K562 (cell line): ENCODE data around the gene ST6GALNAC1. TPM values are rescaled to one million over a fixed set of nuclear protein-coding genes. Genes with fewer than 3 reads are reported as not detected.

Experiments used
- BRF1 ChIP-seq: IDR thresholded peaks from 3 replicates; pipeline ENCODE4 v1.6.1; 2011; ENCODE audit warnings: borderline replicate concordance, mild to moderate bottlenecking; ENCODE audit not compliant: insufficient read length; ENCODE audit errors: extremely low read depth
- CEBPB ChIP-seq: fragments of 450-650 bp; IDR thresholded peaks from 2 replicates; pipeline ENCODE4 v1.6.1; 2016; ENCODE audit warnings: missing genetic modification characterization, missing compliant biosample characterization
- E2F1 ChIP-seq: sonication (generic); formaldehyde crosslinking; IDR thresholded peaks from 2 replicates; pipeline ENCODE4 v1.8.1; 2023; ENCODE audit warnings: mild to moderate bottlenecking, missing genetic modification reagents, moderate library complexity
- GTF2F1 ChIP-seq: IDR thresholded peaks from 2 replicates; pipeline ENCODE4 v1.6.1; 2011; ENCODE audit warnings: low read depth, low read length, improper control_type of control experiment
- HNRNPK ChIP-seq: fragments of 200-400 bp; formaldehyde crosslinking; IDR thresholded peaks from one replicate; pipeline ENCODE4 v1.6.1; 2018; ENCODE audit warnings: mild to moderate bottlenecking, low read depth, low read length; ENCODE audit not compliant: poor library complexity, severe bottlenecking
- LARP7 ChIP-seq: fragments of 450-650 bp; IDR thresholded peaks from 2 replicates; pipeline ENCODE4 v1.6.1; 2016
- MTA3 ChIP-seq: fragments of 450-650 bp; formaldehyde crosslinking; IDR thresholded peaks from 2 replicates; pipeline ENCODE4 v1.6.1; 2017; ENCODE audit warnings: mild to moderate bottlenecking, borderline replicate concordance
- OTX1 ChIP-seq: fragments of 450-650 bp; formaldehyde crosslinking; IDR thresholded peaks from 2 replicates; pipeline ENCODE4 v1.4.0; 2022; ENCODE audit warnings: mild to moderate bottlenecking
- RAD21 ChIP-seq, 2 experiments: fragments of 250-450 bp in 1 of 2; fragments of 450-650 bp in 1 of 2; sonication (Bioruptor Pico) in 1 of 2; formaldehyde crosslinking in 1 of 2; IDR thresholded peaks in 1 of 2; conservative IDR thresholded peaks in 1 of 2; 2 replicates each; pipeline versions ENCODE4 v1.4.0 to v1.8.0; 2020 to 2022; ENCODE audit warnings: mild to moderate bottlenecking in 2 of 2, moderate library complexity in 1 of 2
- RBM17 ChIP-seq: fragments of 200-400 bp; formaldehyde crosslinking; IDR thresholded peaks from 2 replicates; pipeline ENCODE4 v1.6.1; 2017; ENCODE audit warnings: low read depth, mild to moderate bottlenecking, low read length, borderline replicate concordance
- SMARCB1 ChIP-seq: IDR thresholded peaks from 2 replicates; pipeline ENCODE4 v1.6.1; 2011; ENCODE audit warnings: improper control_type of control experiment, low read depth; ENCODE audit not compliant: insufficient read length
- SREBF2 ChIP-seq: sonication (generic); formaldehyde crosslinking; IDR thresholded peaks from 2 replicates; pipeline ENCODE4 v1.4.0; 2020; ENCODE audit warnings: mild to moderate bottlenecking, missing genetic modification reagents
- ZNF212 ChIP-seq: fragments of 450-650 bp; formaldehyde crosslinking; IDR thresholded peaks from 2 replicates; pipeline ENCODE4 v1.4.0; 2020; ENCODE audit warnings: mild to moderate bottlenecking
- ZNF232 ChIP-seq: sonication (generic); formaldehyde crosslinking; IDR thresholded peaks from 2 replicates; pipeline ENCODE4 v1.8.0; 2022; ENCODE audit warnings: mild to moderate bottlenecking, missing genetic modification reagents
- ZNF239 ChIP-seq: fragments of 250-450 bp; sonication (Bioruptor Pico); IDR thresholded peaks from 2 replicates; pipeline ENCODE4 v1.4.0; 2020; ENCODE audit warnings: mild to moderate bottlenecking
- ZNF699 ChIP-seq: fragments of 250-450 bp; sonication (Bioruptor Pico); IDR thresholded peaks from 2 replicates; pipeline ENCODE4 v1.8.0; 2021; ENCODE audit warnings: mild to moderate bottlenecking, moderate library complexity; ENCODE audit not compliant: insufficient replicate concordance
- polyA plus RNA-seq, 8 experiments: library from polyadenylated mRNA; depleted of rRNA in 4 of 8; stranded (reverse) in 5 of 8; unstranded in 3 of 8; fragments of >200 nt; fragmentation: Nextera tagmentation in 2 of 8; fragmentation: Illumina TruSeq in 1 of 8; extraction: Ambion mirVana in 2 of 8; extraction: Trizol in 1 of 8; gene quantifications; 2 replicates each; pipeline versions ENCODE4 v1.2.1 to v1.2.3, GENCODE V29; 2011 to 2014; ENCODE audit warnings: inconsistent platforms in 1 of 8, missing spikeins in 1 of 8
- total RNA-seq, 7 experiments: library from RNA; depleted of rRNA in 6 of 7; stranded (reverse); fragments of >200 nt in 6 of 7; fragmentation: Illumina TruSeq in 2 of 7; extraction: Trizol in 2 of 7; gene quantifications; 2 replicates each; pipeline versions ENCODE4 v1.2.1 to v1.2.3, GENCODE V29; 2011 to 2021; ENCODE audit warnings: low replicate concordance in 1 of 7
- TF ChIP-seq, protein P1 (sequence below): fragments of 250-450 bp; sonication (Bioruptor Pico); IDR thresholded peaks from 2 replicates; pipeline ENCODE4 v1.5.0; 2021
- TF ChIP-seq, protein P2 (sequence below), 2 experiments: fragments of 450-650 bp; IDR thresholded peaks; 2 replicates each; pipeline ENCODE4 v1.6.1; 2016

ST6GALNAC1 gene
- total and polyA plus RNA-seq, 9 of the 15 experiments (the other 6 are each of a cell fraction or from before 2014, with no cell fraction given) = 20.6 to 68.4 (median 50.5) TPM

DNA sequence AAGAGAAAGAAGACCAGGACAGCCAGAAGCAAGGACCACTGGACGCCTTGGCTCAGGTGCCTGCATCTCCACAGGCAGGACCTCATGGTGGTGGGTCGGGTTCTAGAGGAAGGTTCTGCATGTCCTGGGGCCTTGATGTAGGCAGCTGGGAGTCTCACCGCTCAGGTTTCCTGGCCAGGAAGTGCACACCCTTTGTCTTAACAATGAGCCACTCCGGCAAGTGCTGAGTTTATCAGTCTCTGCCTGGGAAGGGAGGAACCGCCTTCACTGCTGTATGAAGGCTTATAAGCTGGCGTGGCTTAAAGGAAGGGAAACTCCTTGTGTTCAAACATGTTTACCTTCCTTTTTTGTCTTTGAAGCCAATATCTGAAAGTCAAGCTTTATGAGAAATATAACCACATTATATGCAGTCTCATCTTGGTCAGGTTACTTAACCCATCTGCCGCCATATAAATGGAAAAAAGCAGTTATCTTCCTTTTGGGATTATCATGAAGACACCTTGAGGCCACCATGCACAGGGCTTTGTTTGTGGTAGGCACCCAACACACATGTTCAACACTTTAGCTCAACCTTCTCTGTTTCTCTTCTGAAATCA, at the start of gene ST6GALNAC1 (continued):
- no peak for TF ChIP-seq ZNF232 (CRISPR knock-in tag)
- no peak for TF ChIP-seq CEBPB (tag)
- TF ChIP-seq ZNF239 (CRISPR knock-in tag) = 0 out of 2 replicates have a peak, but pooled peaks have one; percentile 33
- TF ChIP-seq SMARCB1 = no peak
- no peak for TF ChIP-seq LARP7
- TF ChIP-seq RAD21 (CRISPR knock-in tag; conservative IDR thresholded peaks at IDR 0.05 in 1 of 2, IDR thresholded peaks at IDR 0.05 in 1 of 2) = no peak
- TF ChIP-seq GTF2F1 = peak; percentile 62; the same call in 1 of the 2 replicates
- TF ChIP-seq HNRNPK = no peak
- TF ChIP-seq ZNF212 (CRISPR knock-in tag) = no peak
- no peak for TF ChIP-seq OTX1 (CRISPR knock-in tag)
- TF ChIP-seq ZNF699 (CRISPR knock-in tag) = no peak
- TF ChIP-seq, protein P1, sequence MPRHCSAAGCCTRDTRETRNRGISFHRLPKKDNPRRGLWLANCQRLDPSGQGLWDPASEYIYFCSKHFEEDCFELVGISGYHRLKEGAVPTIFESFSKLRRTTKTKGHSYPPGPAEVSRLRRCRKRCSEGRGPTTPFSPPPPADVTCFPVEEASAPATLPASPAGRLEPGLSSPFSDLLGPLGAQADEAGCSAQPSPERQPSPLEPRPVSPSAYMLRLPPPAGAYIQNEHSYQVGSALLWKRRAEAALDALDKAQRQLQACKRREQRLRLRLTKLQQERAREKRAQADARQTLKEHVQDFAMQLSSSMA (CRISPR knock-in tag) = no peak
- TF ChIP-seq MTA3 = 0 out of 2 replicates have a peak, but pooled peaks have one; percentile 33
- TF ChIP-seq E2F1 (CRISPR knock-in tag) = no peak; the same call in 1 of the 2 replicates
- TF ChIP-seq BRF1 = no peak
- no peak for TF ChIP-seq RBM17
- TF ChIP-seq SREBF2 (CRISPR knock-in tag) = no peak
- TF ChIP-seq, protein P2, sequence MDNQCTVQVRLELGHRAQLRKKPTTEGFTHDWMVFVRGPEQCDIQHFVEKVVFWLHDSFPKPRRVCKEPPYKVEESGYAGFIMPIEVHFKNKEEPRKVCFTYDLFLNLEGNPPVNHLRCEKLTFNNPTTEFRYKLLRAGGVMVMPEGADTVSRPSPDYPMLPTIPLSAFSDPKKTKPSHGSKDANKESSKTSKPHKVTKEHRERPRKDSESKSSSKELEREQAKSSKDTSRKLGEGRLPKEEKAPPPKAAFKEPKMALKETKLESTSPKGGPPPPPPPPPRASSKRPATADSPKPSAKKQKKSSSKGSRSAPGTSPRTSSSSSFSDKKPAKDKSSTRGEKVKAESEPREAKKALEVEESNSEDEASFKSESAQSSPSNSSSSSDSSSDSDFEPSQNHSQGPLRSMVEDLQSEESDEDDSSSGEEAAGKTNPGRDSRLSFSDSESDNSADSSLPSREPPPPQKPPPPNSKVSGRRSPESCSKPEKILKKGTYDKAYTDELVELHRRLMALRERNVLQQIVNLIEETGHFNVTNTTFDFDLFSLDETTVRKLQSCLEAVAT (IDR thresholded peaks at IDR 0.05) = peak in 1 of 2 experiments; percentile 50; a peak in 2 of 4 replicates
